Measurements from ENCODE around the gene RBM45. TPM values are rescaled to one million over a fixed set of nuclear protein-coding genes. Genes with fewer than 3 reads are reported as not detected.
"Not testable (repeated sequence)": the region's sequence is repeated elsewhere in the genome, so short reads cannot be mapped to it uniquely, and the experiment has no call there.

The RBM45 gene
- total RNA-seq, 4 donors from 2014 or later = 5.6 to 20.9 (median 9.2) TPM

GRCh38 chr2:178142274-178143065 is 30.2 kb downstream of the RBM45 start:
- no peak overlapping the region for H3K4me3 ChIP-seq
- peaks cover 13% of the 10 kb centered on the region for H3K27me3 ChIP-seq
- no peak overlapping the region for H3K27ac ChIP-seq
- ATAC-seq = no peak
- no peaks in the 10 kb centered on the region for H3K4me1 ChIP-seq
- no peak for TF ChIP-seq EP300 (IDR thresholded peaks at IDR 0.05)
- no peak for TF ChIP-seq POLR2A (IDR thresholded peaks at IDR 0.05)
- TF ChIP-seq POLR2AphosphoS5 (IDR thresholded peaks at IDR 0.05) = no peak
- H3K36me3 ChIP-seq = no peaks in the 10 kb centered on the region
- WGBS, 2 donors (ENCODE audit: low coverage in 1 of 2) = 56 to 73% methylated on average over 5 of the region's 5 CpGs
- H3K9me3 ChIP-seq = no peaks in the 10 kb centered on the region

- Histone ChIP-seq H3K36me3 (no peaks in the 10 kb centered on the region), H3K4me1 (no peaks in the 10 kb centered on the region), H3K4me3 (no peak overlapping the region), H3K27me3 (peaks cover 20% of the 10 kb centered on the region), H3K27ac (no peak overlapping the region), H3K9me3 (no peaks in the 10 kb centered on the region)
- ATAC-seq = no peak
- no peak for TF ChIP-seq POLR2A (IDR thresholded peaks at IDR 0.05)
- no peak for TF ChIP-seq EP300 (IDR thresholded peaks at IDR 0.05)
- TF ChIP-seq CTCF (IDR thresholded peaks at IDR 0.05) = no peak
- TF ChIP-seq POLR2AphosphoS5 (IDR thresholded peaks at IDR 0.05) = no peak
Measured at GRCh38 chr2:178143481-178143880, 31.2 kb downstream of the RBM45 start.

- no peak for ATAC-seq
- Histone ChIP-seq H3K27ac (no peak overlapping the region), H3K4me1 (no peaks in the 10 kb centered on the region), H3K27me3 (peaks cover 22% of the 10 kb centered on the region), H3K36me3 (no peaks in the 10 kb centered on the region), H3K9me3 (no peaks in the 10 kb centered on the region), H3K4me3 (no peak overlapping the region)
- WGBS, 2 donors (ENCODE audit: low coverage in 1 of 2) = 17 to 19% methylated on average over 3 of the region's 3 CpGs
- TF ChIP-seq EP300 (IDR thresholded peaks at IDR 0.05) = no peak
- no peak for TF ChIP-seq POLR2A (IDR thresholded peaks at IDR 0.05)
- TF ChIP-seq CTCF (IDR thresholded peaks at IDR 0.05) = no peak
- no peak for TF ChIP-seq POLR2AphosphoS5 (IDR thresholded peaks at IDR 0.05)
Measured at GRCh38 chr2:178152033-178152432, 39.8 kb downstream of the RBM45 start.

- TF ChIP-seq CTCF (IDR thresholded peaks at IDR 0.05) = no peak
- no peak for TF ChIP-seq POLR2AphosphoS5 (IDR thresholded peaks at IDR 0.05)
- TF ChIP-seq POLR2A (IDR thresholded peaks at IDR 0.05) = no peak
- no peak for TF ChIP-seq EP300 (IDR thresholded peaks at IDR 0.05)
- WGBS, 2 donors (ENCODE audit: low coverage in 1 of 2) = 79 to 85% methylated on average over 4 of the region's 4 CpGs
- H3K9me3 ChIP-seq = no peaks in the 10 kb centered on the region
- H3K36me3 ChIP-seq = no peaks in the 10 kb centered on the region
- peaks cover 17% of the 10 kb centered on the region for H3K27me3 ChIP-seq
- H3K27ac ChIP-seq = no peak overlapping the region
- ATAC-seq = no peak
- no peaks in the 10 kb centered on the region for H3K4me1 ChIP-seq
- no peak overlapping the region for H3K4me3 ChIP-seq
Measured at GRCh38 chr2:178152542-178152941, 40.3 kb downstream of the RBM45 start.

- no peaks in the 10 kb centered on the region for H3K36me3 ChIP-seq
- no peak for ATAC-seq
- 23 to 100% methylated on average over 1 of the region's 1 CpG for WGBS, 2 donors (ENCODE audit: low coverage in 1 of 2)
- H3K9me3 ChIP-seq = no peaks in the 10 kb centered on the region
- TF ChIP-seq CTCF (IDR thresholded peaks at IDR 0.05) (no peak), EP300 (IDR thresholded peaks at IDR 0.05) (no peak), POLR2A (IDR thresholded peaks at IDR 0.05) (no peak), POLR2AphosphoS5 (IDR thresholded peaks at IDR 0.05) (no peak)
- H3K27ac ChIP-seq = no peak overlapping the region
- H3K27me3 ChIP-seq = peaks cover 15% of the 10 kb centered on the region
- no peak overlapping the region for H3K4me3 ChIP-seq
- H3K4me1 ChIP-seq = no peaks in the 10 kb centered on the region
Measured at GRCh38 chr2:178152977-178153376, 40.7 kb downstream of the RBM45 start.

GRCh38 chr2:178153878-178154277 is 41.6 kb downstream of the RBM45 start:
- ATAC-seq, H3K27ac ChIP-seq: not testable (repeated sequence)
- 67 to 75% methylated on average over 1 of the region's 1 CpG for WGBS, 2 donors (ENCODE audit: low coverage in 1 of 2)

More at GRCh38 chr2:178153878-178154277, 41.6 kb downstream of the RBM45 start:
- not testable (repeated sequence) for H3K4me3 ChIP-seq, H3K4me1 ChIP-seq, H3K36me3 ChIP-seq, H3K27me3 ChIP-seq, H3K9me3 ChIP-seq
